Measurements from ENCODE around the gene TBC1D22A. TPM values are rescaled to one million over a fixed set of nuclear protein-coding genes. Genes with fewer than 3 reads are reported as not detected.

TBC1D22A gene
- total RNA-seq, 2 donors from 2014 or later: 21.5 to 23.1 TPM

DNA sequence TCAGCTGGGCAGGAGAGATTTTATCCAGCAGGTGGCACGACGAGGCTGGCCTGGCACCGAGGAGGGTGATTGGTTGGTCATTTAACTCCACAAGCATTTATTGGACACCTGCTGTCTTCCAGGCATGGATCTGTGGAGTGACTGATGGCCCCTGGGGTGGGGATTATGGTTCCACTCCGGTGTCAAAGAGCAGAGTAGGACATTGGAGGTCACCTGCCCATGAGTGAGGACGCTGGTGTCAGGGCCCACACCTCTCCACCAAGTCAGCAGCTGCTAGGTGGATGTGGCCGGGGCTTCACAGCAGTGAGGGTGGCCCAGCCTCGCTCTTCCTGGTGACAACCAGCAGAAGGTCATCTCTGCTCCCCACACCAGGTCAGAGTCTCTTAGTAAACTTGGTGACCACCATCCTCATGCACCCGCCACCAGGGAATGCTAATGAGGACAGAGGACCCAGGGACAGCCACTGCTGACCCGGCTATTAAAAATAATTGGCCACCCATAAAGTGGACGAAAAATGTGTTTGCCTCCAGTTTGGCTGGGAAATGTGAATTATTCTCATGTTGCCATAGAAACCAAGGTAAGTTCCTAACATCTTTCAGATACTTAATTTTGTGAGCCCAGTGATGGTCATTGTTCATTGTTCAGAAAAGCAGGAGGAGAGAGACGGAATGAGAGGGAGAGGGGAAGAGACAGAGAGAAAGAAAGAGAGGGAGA, 428.7 kb downstream of the TBC1D22A start:
- no peak overlapping the region for H3K4me3 ChIP-seq
- no peaks in the 10 kb centered on the region for H3K9me3 ChIP-seq
- H3K4me1 ChIP-seq: no peaks in the 10 kb centered on the region
- DNase-seq: peak in 1 of 4 donors; percentile 3
- H3K36me3 ChIP-seq (replicated peaks in 1 of 2; ENCODE audit: insufficient read depth in 1 of 2, low read depth in 2 of 2): no peaks in the 10 kb centered on the region
- TF ChIP-seq, protein P1, sequence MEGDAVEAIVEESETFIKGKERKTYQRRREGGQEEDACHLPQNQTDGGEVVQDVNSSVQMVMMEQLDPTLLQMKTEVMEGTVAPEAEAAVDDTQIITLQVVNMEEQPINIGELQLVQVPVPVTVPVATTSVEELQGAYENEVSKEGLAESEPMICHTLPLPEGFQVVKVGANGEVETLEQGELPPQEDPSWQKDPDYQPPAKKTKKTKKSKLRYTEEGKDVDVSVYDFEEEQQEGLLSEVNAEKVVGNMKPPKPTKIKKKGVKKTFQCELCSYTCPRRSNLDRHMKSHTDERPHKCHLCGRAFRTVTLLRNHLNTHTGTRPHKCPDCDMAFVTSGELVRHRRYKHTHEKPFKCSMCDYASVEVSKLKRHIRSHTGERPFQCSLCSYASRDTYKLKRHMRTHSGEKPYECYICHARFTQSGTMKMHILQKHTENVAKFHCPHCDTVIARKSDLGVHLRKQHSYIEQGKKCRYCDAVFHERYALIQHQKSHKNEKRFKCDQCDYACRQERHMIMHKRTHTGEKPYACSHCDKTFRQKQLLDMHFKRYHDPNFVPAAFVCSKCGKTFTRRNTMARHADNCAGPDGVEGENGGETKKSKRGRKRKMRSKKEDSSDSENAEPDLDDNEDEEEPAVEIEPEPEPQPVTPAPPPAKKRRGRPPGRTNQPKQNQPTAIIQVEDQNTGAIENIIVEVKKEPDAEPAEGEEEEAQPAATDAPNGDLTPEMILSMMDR (IDR thresholded peaks at IDR 0.05): no peak
- no peak for TF ChIP-seq POLR2A (IDR thresholded peaks at IDR 0.05)
- intact Hi-C loops (cut with DNase I): no loop called here
- no peak overlapping the region for H3K27ac ChIP-seq
- 72 to 79% methylated on average over 8 to 11 of the region's 11 CpGs for WGBS, 2 donors
- H3K27me3 ChIP-seq: no peaks in the 10 kb centered on the region
- ATAC-seq: no peak

DNA sequence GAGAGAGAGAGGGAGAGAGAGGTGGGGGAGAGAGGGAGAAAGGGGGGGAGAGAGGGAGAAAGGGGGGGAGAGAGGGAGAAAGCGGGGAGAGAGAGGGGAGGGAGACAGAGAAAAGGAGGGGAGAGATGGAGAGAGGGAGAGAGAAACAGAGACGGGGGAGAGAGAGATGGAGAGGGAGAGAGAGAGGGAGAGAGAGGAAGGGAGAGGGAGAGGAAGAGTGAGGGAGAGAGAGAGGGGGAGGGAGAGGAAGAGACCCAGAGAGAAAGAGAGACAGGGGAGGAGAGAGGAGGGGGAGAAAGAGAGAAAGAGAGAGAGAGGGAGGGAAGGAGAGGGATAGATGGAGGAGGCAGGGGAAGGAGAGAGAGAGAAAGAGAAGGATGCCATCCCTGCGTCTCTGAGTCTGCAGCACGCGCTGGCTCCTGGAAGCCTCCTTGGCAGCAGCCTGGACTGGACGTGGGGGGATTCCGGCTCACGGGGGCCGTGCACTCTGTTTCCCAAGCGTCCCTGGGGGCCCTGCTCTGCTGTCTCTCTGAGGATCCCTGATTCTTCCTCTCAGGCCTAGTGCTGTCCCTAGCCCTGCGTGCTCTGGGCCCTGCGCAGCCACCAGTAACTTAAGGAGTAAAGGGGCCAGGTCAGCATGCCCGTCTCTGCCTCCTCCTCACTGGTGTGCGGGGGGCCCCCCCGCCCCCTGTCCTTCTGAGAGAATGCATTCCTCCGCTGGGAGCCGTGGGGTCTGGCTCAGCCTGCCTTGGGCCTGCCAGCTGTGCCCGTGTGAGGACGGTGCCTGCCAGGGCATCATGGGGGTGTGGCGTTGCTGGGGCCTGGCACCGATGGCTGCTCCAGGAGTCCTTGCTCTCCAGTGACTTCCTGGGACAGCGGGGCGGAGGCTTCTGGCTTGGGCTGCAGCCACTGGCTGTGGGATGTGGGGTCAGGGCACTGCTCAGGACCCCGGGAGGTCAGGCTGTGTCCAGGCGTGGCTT, 429.5 kb downstream of the TBC1D22A start:
- no peaks in the 10 kb centered on the region for H3K27me3 ChIP-seq
- TF ChIP-seq, protein P1 (IDR thresholded peaks at IDR 0.05): no peak
- no peak for TF ChIP-seq POLR2A (IDR thresholded peaks at IDR 0.05)
- no peak overlapping the region for H3K27ac ChIP-seq
- H3K9me3 ChIP-seq: no peaks in the 10 kb centered on the region
- no peaks in the 10 kb centered on the region for H3K36me3 ChIP-seq (replicated peaks in 1 of 2; ENCODE audit: insufficient read depth in 1 of 2, low read depth in 2 of 2)
- H3K4me1 ChIP-seq: no peaks in the 10 kb centered on the region
- ATAC-seq: no peak
- no peak overlapping the region for H3K4me3 ChIP-seq
- WGBS, 2 donors: 70 to 74% methylated on average over 9 to 24 of the region's 25 CpGs
- DNase-seq: peak in 3 of 4 donors; percentile 3 to 13 (median 8)
- intact Hi-C loops (cut with DNase I): no loop called here

DNA sequence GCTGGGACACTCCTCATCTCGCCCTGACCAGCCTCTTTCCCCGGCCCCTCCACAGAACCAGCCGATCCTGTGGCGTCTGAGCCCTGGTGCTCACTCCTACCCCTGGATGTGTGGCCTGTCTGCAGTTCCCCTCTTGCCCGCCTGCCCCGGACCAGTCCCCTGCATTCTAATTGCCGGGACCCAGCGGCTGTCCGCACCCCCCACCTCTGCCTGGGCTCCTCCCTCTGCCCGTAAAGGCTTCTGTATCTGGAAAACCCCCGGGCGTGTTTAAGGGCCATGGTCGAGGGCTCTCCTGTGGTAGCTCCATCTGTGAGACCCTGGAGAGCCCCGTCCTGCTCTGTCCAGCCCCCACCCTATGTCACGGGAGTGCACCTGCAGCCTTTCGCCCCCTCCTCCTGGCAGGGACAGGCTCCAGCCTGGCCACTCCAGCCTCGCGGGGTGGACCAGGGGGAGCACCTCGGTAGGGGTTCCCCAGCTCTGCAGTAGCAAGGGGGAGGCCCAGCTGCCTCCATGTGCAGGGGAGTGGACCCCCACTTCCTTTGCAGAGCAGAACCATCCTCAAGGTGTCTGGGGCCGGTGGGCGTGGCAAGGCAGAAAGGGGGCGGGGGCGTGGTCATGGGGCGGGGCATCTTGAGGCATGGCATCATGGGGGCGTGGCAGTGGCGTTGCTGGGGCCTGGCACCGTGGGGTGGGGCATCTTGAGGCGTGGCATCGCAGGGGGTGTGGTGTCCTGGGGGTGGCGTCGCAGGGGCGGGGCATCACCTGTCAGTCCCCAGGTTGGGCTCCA, 430.4 kb downstream of the TBC1D22A start:
- DNase-seq: peak in 3 of 4 donors; percentile 8 to 11 (median 10)
- 81 to 82% methylated on average over 20 to 27 of the region's 32 CpGs for WGBS, 2 donors
- Histone ChIP-seq H3K27me3 (no peaks in the 10 kb centered on the region), H3K4me3 (no peak overlapping the region), H3K27ac (no peak overlapping the region), H3K36me3 (replicated peaks in 1 of 2; ENCODE audit: insufficient read depth in 1 of 2, low read depth in 2 of 2) (no peaks in the 10 kb centered on the region), H3K4me1 (no peaks in the 10 kb centered on the region), H3K9me3 (no peaks in the 10 kb centered on the region)
- TF ChIP-seq, protein P1 (IDR thresholded peaks at IDR 0.05): no peak
- no peak for TF ChIP-seq POLR2A (IDR thresholded peaks at IDR 0.05)
- intact Hi-C loops (cut with DNase I): no loop called here
- no peak for ATAC-seq

DNA sequence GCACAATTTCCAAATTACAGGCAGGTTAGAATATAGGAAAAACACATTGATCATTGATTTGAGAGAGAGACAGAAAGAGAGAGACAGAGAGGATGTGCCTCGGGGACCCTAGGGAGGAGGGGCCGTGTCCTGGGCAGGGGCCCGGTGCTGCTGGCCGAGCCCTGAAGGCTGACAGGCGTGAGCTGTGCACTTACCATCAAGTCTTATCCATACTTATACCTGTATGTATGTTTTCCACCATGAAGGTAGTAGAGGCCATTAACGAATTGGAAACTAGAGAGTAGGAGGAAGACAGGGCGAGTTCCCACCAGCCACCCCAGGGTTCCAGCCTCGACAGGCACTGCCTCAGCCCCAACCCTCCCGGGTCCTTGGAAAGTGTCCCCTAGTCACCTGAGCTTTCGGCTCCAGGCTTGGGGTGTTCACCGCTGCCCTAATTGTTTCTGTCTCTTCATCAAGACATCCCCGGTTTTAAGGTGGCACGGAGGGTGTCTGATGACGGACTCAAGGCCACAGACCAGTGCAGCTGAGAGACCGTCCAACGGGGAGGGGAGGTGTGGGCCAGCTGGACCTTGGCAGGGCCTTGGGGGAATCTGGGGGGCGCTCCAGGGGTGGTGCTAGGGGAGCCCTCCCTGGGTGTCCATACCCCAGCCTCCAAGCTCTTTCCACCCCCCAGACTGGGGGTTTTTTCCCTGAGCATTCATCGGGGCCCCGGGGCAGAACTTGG, 431.3 kb downstream of the TBC1D22A start:
- DNase-seq: peak in 2 of 4 donors; percentile 5 to 10
- 86 to 87% methylated on average over 13 to 19 of the region's 19 CpGs for WGBS, 2 donors
- TF ChIP-seq POLR2A (IDR thresholded peaks at IDR 0.05): no peak
- TF ChIP-seq, protein P1 (IDR thresholded peaks at IDR 0.05): no peak

More for the DNA sequence above, 431.3 kb downstream of the TBC1D22A start:
- Histone ChIP-seq H3K4me1 (no peaks in the 10 kb centered on the region), H3K27ac (no peak overlapping the region), H3K36me3 (replicated peaks in 1 of 2; ENCODE audit: insufficient read depth in 1 of 2, low read depth in 2 of 2) (no peaks in the 10 kb centered on the region), H3K4me3 (no peak overlapping the region), H3K9me3 (no peaks in the 10 kb centered on the region), H3K27me3 (no peaks in the 10 kb centered on the region)
- ATAC-seq: no peak
- intact Hi-C loops (cut with DNase I): no loop called here
